Naive thymus-derived CD4-positive, alpha-beta T cell (primary cell): ENCODE results near the gene MIEN1. TPM values are rescaled to one million over a fixed set of nuclear protein-coding genes. Genes with fewer than 3 reads are reported as not detected.

Source experiments
- ATAC-seq: fragments of 150-1000 bp; cut with Tn5 transposase; 2 replicates; pipeline ENCODE4 v1.10.0; 2021; ENCODE audit warnings: mild to moderate bottlenecking, moderate library complexity
- CTCF ChIA-PET: fragments of 350-600 bp; sonication (Branson Sonifier 250); formaldehyde crosslinking; loops from one replicate; lab custom pipeline; 2021; ENCODE audit warnings: antibody characterized with exemption; lab: Charles Lee
- POLR2A ChIA-PET: fragments of 350-600 bp; sonication (Branson Sonifier 250); formaldehyde crosslinking; loops from one replicate; lab custom pipeline; 2021; ENCODE audit warnings: antibody characterized with exemption, inconsistent platforms; lab: Charles Lee
- DNase-seq, 9 donors: peaks; one replicate each; pipeline versions ENCODE4 v3.0.0 to v3.0.0-alpha.2; 2020 to 2022; ENCODE audit warnings: mixed read lengths in 1 of 9
- H3K27ac ChIP-seq: one replicate; pipeline ENCODE4 v1.7.0; 2013; ENCODE audit warnings: mild to moderate bottlenecking, low read depth, low read length, moderate library complexity
- H3K27me3 ChIP-seq, 2 donors: one replicate each; pipeline ENCODE4 v1.7.0; 2013; ENCODE audit warnings: low read length in 2 of 2, mild to moderate bottlenecking in 2 of 2, moderate library complexity in 2 of 2; ENCODE audit not compliant: control insufficient read depth in 2 of 2, insufficient read depth in 2 of 2
- H3K36me3 ChIP-seq, 3 experiments: 1 replicate in 2 of 3; 2 replicates in 1 of 3; pipeline ENCODE4 v1.7.0; 2013; ENCODE audit warnings: low read length in 3 of 3, mild to moderate bottlenecking in 3 of 3, moderate library complexity in 1 of 3; ENCODE audit not compliant: insufficient read depth in 3 of 3, control insufficient read depth in 2 of 3
- H3K4me1 ChIP-seq, 2 donors: one replicate each; pipeline ENCODE4 v1.7.0; 2013; ENCODE audit warnings: low read length in 2 of 2, mild to moderate bottlenecking in 2 of 2, moderate library complexity in 1 of 2; ENCODE audit not compliant: control insufficient read depth in 2 of 2, insufficient read depth in 2 of 2
- H3K4me3 ChIP-seq: 2 replicates; pipeline ENCODE4 v1.7.0; 2013; ENCODE audit warnings: mild to moderate bottlenecking, low read length
- H3K9me3 ChIP-seq, 3 experiments: 1 replicate in 2 of 3; 2 replicates in 1 of 3; pipeline ENCODE4 v1.7.0; 2013; ENCODE audit warnings: low read length in 3 of 3; ENCODE audit not compliant: control insufficient read depth in 2 of 3
- H3K27ac Mint-ChIP-seq, 9 donors: one replicate each; pipeline ENCODE4 v1.8.0; 2020 to 2022; ENCODE audit warnings: mixed read lengths in 9 of 9, mild to moderate bottlenecking in 8 of 9, moderate library complexity in 5 of 9, inconsistent platforms in 2 of 9
- H3K27me3 Mint-ChIP-seq, 5 donors: one replicate each; pipeline ENCODE4 v1.8.0; 2021 to 2022; ENCODE audit warnings: mixed read lengths in 5 of 5, mild to moderate bottlenecking in 1 of 5
- H3K36me3 Mint-ChIP-seq, 5 donors: one replicate each; pipeline ENCODE4 v1.8.0; 2020 to 2022; ENCODE audit warnings: mixed read lengths in 5 of 5, mild to moderate bottlenecking in 3 of 5, inconsistent platforms in 1 of 5
- H3K4me1 Mint-ChIP-seq, 7 donors: one replicate each; pipeline ENCODE4 v1.8.0; 2020 to 2022; ENCODE audit warnings: mixed read lengths in 7 of 7, mild to moderate bottlenecking in 3 of 7, inconsistent platforms in 1 of 7
- H3K4me3 Mint-ChIP-seq, 10 donors: one replicate each; pipeline ENCODE4 v1.8.0; 2020 to 2022; ENCODE audit warnings: mild to moderate bottlenecking in 10 of 10, mixed read lengths in 10 of 10, moderate library complexity in 6 of 10, inconsistent platforms in 2 of 10
- H3K9me3 Mint-ChIP-seq, 11 donors: one replicate each; pipeline ENCODE4 v1.8.0; 2020 to 2022; ENCODE audit warnings: mixed read lengths in 11 of 11, mild to moderate bottlenecking in 4 of 11, inconsistent platforms in 1 of 11, moderate library complexity in 1 of 11
- intact Hi-C, 2 donors: fragments of 100-400 bp; cut with micrococcal nuclease; formaldehyde crosslinking; loops; one replicate each; pipeline ENCODE4 v1.15.1; 2023
- polyA plus RNA-seq, 2 donors: library from polyadenylated mRNA; unstranded; fragments of 300-500 nt; fragmentation: Illumina TruSeq; gene quantifications; one replicate each; pipeline ENCODE4 v1.2.3, GENCODE V29; 2021
- total RNA-seq, 6 experiments: library from RNA in 5 of 6; stranded (reverse) in 5 of 6; gene quantifications; 1 replicate in 5 of 6; 2 replicates in 1 of 6; pipeline ENCODE4 v1.2.3 and lab custom pipeline; 2021 to 2026

MIEN1 gene
- total and polyA plus RNA-seq, 7 experiments from 2014 or later: 28.7 to 74.3 (median 34.4) TPM

DNA sequence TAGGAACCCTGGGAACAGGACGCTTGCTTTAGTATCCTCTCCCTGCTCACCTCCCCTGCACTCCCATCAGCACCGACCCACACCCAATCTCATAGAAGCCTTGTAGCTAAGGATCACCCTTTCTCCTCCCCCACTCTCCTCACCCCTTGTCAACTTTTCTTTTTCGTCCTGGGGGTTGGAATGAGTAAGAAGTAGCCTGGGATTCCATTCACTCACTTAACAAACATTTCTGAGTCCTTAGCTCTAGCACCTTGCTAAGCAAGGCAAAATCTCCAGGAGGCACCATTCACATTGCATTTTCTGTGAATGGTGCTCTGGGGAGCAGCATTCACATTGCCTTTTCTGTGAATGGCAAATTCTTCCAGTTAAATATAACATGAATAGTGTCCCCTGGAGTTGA is 41.4 kb downstream of the MIEN1 start:
- H3K4me1 Mint-ChIP-seq: peaks cover 19 to 32% (median 30%) of the 10 kb centered on the region in 7 donors
- DNase-seq (no peak), ATAC-seq (no peak)
- no peaks in the 10 kb centered on the region for H3K9me3 ChIP-seq
- H3K4me3 Mint-ChIP-seq: peak overlapping the region; percentile 87 to 99 (median 98)
- peaks cover 0 to 6% (median 0%) of the 10 kb centered on the region in 11 donors for H3K9me3 Mint-ChIP-seq
- ChIA-PET POLR2A (interaction anchor here (0.6 to 4.8 kb wide), 9 partner anchors 10 to 685 kb away, joined by 3 to 43 read pairs (median 8); partner anchors contain the start of genes ERBB2 and MIEN1), CTCF (interaction anchor here (2.0 to 2.4 kb wide), 2 partner anchors 10 to 23 kb away, joined by 5 to 14 read pairs; no protein-coding TSS in a partner anchor)
- no peaks in the 10 kb centered on the region for H3K27me3 ChIP-seq
- peak overlapping the region; percentile 93 for H3K4me3 ChIP-seq
- peaks cover 0 to 13% (median 0%) of the 10 kb centered on the region in 3 experiments for H3K36me3 ChIP-seq
- intact Hi-C loops: loop anchor here (1.0 to 5.0 kb wide), 6 partner anchors 41 to 293 kb away; partner anchors contain the start of genes STARD3 (in 2 of the 2), CDK12 (in 1 of the 2), MIEN1 (in 1 of the 2) and PSMD3 (in 1 of the 2)
- peak overlapping the region in 8 of 9 donors; percentile 93 to 99 (median 98) for H3K27ac Mint-ChIP-seq
- H3K36me3 Mint-ChIP-seq: peaks cover 5 to 21% (median 10%) of the 10 kb centered on the region in 5 donors
- H3K27me3 Mint-ChIP-seq: no peaks in the 10 kb centered on the region
- H3K4me1 ChIP-seq: peaks cover 8 to 18% of the 10 kb centered on the region in 2 donors
- H3K27ac ChIP-seq: no peak overlapping the region

DNA sequence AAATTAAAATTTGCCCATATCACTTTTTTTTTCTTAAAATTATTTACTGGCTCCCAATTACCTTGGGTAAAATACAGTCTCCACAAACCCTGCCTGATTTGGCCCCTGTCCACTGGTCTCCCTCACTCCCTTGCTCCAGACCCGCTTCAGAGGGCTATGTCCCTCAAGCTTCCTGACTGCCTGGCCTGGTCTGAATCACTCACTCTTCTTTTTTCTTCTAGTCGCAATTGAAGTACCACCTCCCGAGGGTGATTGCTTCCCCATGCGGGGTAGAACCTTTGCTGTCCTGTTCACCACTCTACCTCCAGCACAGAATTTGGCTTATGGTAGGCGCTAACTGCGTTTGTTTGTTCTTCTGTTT is 41.9 kb downstream of the MIEN1 start:
- Mint-ChIP-seq H3K4me3 (peak overlapping the region; percentile 87 to 99 (median 98)), H3K9me3 (peaks cover 0 to 6% (median 0%) of the 10 kb centered on the region in 11 donors), H3K36me3 (peaks cover 6 to 22% (median 12%) of the 10 kb centered on the region in 5 donors), H3K4me1 (peaks cover 19 to 32% (median 30%) of the 10 kb centered on the region in 7 donors), H3K27me3 (no peaks in the 10 kb centered on the region), H3K27ac (peak overlapping the region; percentile 93 to 99 (median 98))
- ATAC-seq (no peak), DNase-seq (peak in 1 of 9 donors; percentile 10)
- H3K9me3 ChIP-seq: no peaks in the 10 kb centered on the region
- peak overlapping the region; percentile 93 for H3K4me3 ChIP-seq
- peaks cover 8 to 18% of the 10 kb centered on the region in 2 donors for H3K4me1 ChIP-seq
- H3K36me3 ChIP-seq: peaks cover 0 to 13% (median 0%) of the 10 kb centered on the region in 3 experiments
- intact Hi-C loops: loop anchor here (1.0 to 5.0 kb wide), 6 partner anchors 42 to 294 kb away; partner anchors contain the start of genes STARD3 (in 2 of the 2), CDK12 (in 1 of the 2), MIEN1 (in 1 of the 2) and PSMD3 (in 1 of the 2)
- H3K27me3 ChIP-seq: no peaks in the 10 kb centered on the region
- H3K27ac ChIP-seq: peak overlapping the region; percentile 77
- POLR2A ChIA-PET: interaction anchor here (0.6 to 4.8 kb wide), 21 partner anchors 9 to 177 kb away, joined by 3 to 43 read pairs (median 6); partner anchors contain the start of genes ERBB2, MIEN1, PNMT and TCAP
- CTCF ChIA-PET: interaction anchor here (1.0 to 2.4 kb wide), 5 partner anchors 10 to 67 kb away, joined by 3 to 14 read pairs (median 4); no protein-coding TSS in a partner anchor

DNA sequence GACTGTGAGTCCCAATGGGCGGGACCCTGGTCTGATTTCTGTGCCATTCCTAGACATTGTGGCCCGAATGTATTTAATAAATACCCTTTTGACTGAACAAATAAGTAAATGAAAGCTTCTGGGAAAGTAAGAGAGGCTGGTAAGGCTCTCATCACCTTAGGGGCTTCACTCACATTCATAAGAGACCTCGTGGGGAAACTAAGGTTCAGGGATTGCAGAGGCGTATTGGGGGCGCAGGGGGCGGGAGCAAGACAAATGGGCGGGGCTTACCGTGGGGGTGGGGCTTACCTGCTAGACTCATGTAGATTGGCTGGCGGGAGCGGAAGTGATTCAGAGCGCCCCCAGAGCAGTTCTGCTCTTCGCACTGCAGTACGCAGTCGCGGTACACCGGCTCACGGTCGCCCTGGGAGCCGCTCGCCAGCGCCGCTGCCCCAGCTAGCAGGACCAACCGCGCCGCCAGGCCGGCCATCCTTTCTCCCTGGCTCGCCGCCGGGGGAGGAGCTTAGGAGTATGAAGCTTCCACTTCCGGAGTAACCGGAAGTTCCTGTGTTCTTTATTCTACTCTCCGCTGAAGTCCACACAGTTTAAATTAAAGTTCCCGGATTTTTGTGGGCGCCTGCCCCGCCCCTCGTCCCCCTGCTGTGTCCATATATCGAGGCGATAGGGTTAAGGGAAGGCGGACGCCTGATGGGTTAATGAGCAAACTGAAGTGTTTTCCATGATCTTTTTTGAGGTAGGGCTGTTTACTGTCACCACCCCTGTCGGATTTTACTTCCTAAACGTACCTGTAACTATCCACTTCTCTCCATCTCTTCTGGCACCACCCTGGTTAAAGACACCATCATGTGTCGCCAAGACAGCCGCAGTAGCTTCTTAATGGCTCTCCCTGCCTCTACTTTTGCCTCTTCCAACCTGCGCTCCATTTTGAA is 42.5 kb downstream of the MIEN1 start, which contains the start of gene PGAP3:
Gene PGAP3, minus strand, starts transcription at position 512 of the 929 bp plus-strand sequence. Its CDS starts 43 bp downstream, at position 469.
- H3K4me3 Mint-ChIP-seq: peak within 1 kb of the TSS; percentile 87 to 99 (median 98)
- Histone ChIP-seq H3K36me3 (peaks cover 0 to 13% (median 0%) of the 10 kb centered on the region in 3 experiments), H3K4me3 (peak within 1 kb of the TSS; percentile 93), H3K27me3 (no peaks in the 10 kb centered on the region), H3K4me1 (peaks cover 8 to 18% of the 10 kb centered on the region in 2 donors), H3K27ac (peak within 1 kb of the TSS; percentile 77), H3K9me3 (no peaks in the 10 kb centered on the region)
- intact Hi-C loops: loop anchor here (1.0 to 5.0 kb wide), 8 partner anchors 9 to 294 kb away; partner anchors contain the start of genes MIEN1 (in 2 of the 2), STARD3 (in 2 of the 2), CDK12 (in 1 of the 2) and PSMD3 (in 1 of the 2)
- ATAC-seq (peak; percentile 95), DNase-seq (peak; percentile 71 to 86 (median 83))
- peak within 1 kb of the TSS; percentile 93 to 99 (median 98) for H3K27ac Mint-ChIP-seq
- H3K9me3 Mint-ChIP-seq: peaks cover 0 to 6% (median 0%) of the 10 kb centered on the region in 11 donors
- H3K4me1 Mint-ChIP-seq: peaks cover 19 to 32% (median 30%) of the 10 kb centered on the region in 7 donors
- no peaks in the 10 kb centered on the region for H3K27me3 Mint-ChIP-seq
- ChIA-PET POLR2A (interaction anchor here (0.6 to 4.8 kb wide), 24 partner anchors 9 to 293 kb away, joined by 3 to 43 read pairs (median 5); partner anchors contain the start of genes ERBB2, MIEN1, PNMT and PSMD3), CTCF (interaction anchor here (0.5 to 2.4 kb wide), 7 partner anchors 9 to 1077 kb away, joined by 3 to 14 read pairs (median 3); no protein-coding TSS in a partner anchor)
- H3K36me3 Mint-ChIP-seq: peaks cover 10 to 27% (median 17%) of the 10 kb centered on the region in 5 donors

DNA sequence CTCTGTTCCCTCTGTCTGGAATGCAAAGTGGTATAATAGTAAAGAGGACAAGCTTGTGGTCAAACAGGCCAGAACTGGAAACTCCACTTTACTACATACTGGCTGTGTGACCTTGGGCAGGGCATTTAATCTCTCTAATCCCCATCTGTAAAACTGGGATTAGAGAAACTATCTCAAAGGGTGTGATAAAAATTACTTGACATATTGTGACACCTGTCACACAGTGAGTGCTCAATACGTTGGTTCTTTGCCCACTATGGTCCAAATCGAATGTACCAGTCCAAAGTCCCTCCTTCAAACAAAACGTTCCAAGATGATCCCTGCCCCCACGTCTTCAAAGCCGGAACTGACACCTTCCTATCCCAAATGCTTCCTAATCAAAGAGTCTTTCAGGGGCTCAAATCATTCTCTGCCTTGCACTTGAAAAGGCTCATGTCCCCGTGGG is 43.2 kb downstream of the MIEN1 start:
- H3K9me3 Mint-ChIP-seq: peaks cover 0 to 6% (median 0%) of the 10 kb centered on the region in 11 donors
- CTCF ChIA-PET: interaction anchor here (0.5 to 2.4 kb wide), 3 partner anchors 8 to 1077 kb away, joined by 3 to 14 read pairs (median 4); no protein-coding TSS in a partner anchor
- H3K4me1 Mint-ChIP-seq: peaks cover 19 to 32% (median 30%) of the 10 kb centered on the region in 7 donors
- peaks cover 10 to 27% (median 23%) of the 10 kb centered on the region in 5 donors for H3K36me3 Mint-ChIP-seq
- Histone ChIP-seq H3K27ac (peak overlapping the region; percentile 77), H3K27me3 (no peaks in the 10 kb centered on the region), H3K4me3 (peak overlapping the region; percentile 93), H3K36me3 (peaks cover 0 to 13% (median 0%) of the 10 kb centered on the region in 3 experiments), H3K9me3 (no peaks in the 10 kb centered on the region), H3K4me1 (peaks cover 8 to 18% of the 10 kb centered on the region in 2 donors)
- POLR2A ChIA-PET: interaction anchor here (1.0 to 4.8 kb wide), 11 partner anchors 8 to 225 kb away, joined by 4 to 43 read pairs (median 7); partner anchors contain the start of genes PNMT and TCAP
- no peaks in the 10 kb centered on the region for H3K27me3 Mint-ChIP-seq
- H3K4me3 Mint-ChIP-seq: peak overlapping the region; percentile 87 to 99 (median 98)
- DNase-seq (no peak), ATAC-seq (no peak)
- intact Hi-C loops: loop anchor here (1.0 to 5.0 kb wide), 4 partner anchors 8 to 295 kb away; partner anchors contain the start of genes MIEN1 (in 1 of the 2), PSMD3 (in 1 of the 2) and STARD3 (in 1 of the 2)
- peak overlapping the region; percentile 93 to 99 (median 98) for H3K27ac Mint-ChIP-seq

DNA sequence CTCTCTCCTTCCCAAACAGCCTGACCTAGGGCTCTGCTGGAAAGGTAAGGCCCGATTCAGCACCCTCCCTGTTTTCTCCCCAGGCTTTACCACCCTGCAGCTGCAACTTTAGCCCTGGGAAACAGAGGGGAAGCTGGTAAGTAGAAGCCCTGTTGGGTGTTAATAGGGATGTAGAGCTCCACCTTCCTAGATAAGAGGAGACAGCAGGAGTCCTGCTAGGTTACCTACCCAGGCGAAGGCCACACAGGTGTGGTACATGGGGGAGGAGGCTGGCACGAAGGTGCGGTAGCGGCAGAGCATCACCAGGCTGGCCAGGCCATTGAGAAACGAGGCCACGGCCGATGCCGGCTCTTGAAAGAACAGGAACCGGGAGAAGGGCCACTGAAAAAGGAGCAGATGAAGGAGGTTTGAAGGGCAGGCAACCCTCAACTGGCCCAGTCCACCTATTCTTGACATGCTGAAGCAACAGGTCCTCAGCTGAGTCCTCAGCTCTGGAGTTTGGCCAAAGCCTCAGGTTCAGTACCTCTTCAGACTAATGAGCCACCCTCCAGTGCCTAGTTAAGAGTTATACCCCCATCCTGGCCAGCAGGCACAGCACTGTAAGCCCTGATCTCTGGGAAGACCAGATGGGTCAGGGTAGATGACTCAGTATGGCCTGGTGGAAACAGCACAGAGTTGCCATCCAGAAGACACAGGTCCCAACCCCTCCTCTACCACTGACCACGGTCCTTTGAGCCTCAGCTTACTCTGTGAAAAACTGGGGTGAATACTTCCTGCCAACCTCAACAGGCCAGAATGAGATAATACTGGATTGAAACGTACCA is 45.8 kb downstream of the MIEN1 start:
- Mint-ChIP-seq H3K4me3 (no peak overlapping the region), H3K36me3 (peaks cover 10 to 35% (median 26%) of the 10 kb centered on the region in 5 donors), H3K27ac (peak overlapping the region in 2 of 9 donors; percentile 28 to 34), H3K4me1 (peaks cover 27 to 49% (median 42%) of the 10 kb centered on the region in 7 donors), H3K9me3 (peaks cover 0 to 6% (median 0%) of the 10 kb centered on the region in 11 donors), H3K27me3 (no peaks in the 10 kb centered on the region)
- no peak overlapping the region for H3K27ac ChIP-seq
- no peak for ATAC-seq
- H3K4me3 ChIP-seq: no peak overlapping the region
- POLR2A ChIA-PET: interaction anchor here (1.1 kb wide), 1 partner anchor 7 kb away, joined by 4 read pairs; no protein-coding TSS in a partner anchor
- CTCF ChIA-PET: interaction anchor here (1.4 kb wide), 1 partner anchor 45 kb away, joined by 4 read pairs; the partner anchor contains the start of gene MIEN1
- no peaks in the 10 kb centered on the region for H3K9me3 ChIP-seq
- DNase-seq: no peak
- peaks cover 27 to 28% of the 10 kb centered on the region in 2 donors for H3K4me1 ChIP-seq
- no peaks in the 10 kb centered on the region for H3K27me3 ChIP-seq
- intact Hi-C loops: loop anchor here in 1 of 2 donors (5.0 kb wide), 2 partner anchors 47 to 298 kb away; partner anchors contain the start of genes PSMD3 and STARD3
- H3K36me3 ChIP-seq: peaks cover 0 to 13% (median 0%) of the 10 kb centered on the region in 3 experiments
